GM19395 (cell line): ENCODE measurements around the gene SLC4A2.

ENCODE experiments used
- ATAC-seq: cut with Tn5 transposase; IDR thresholded peaks from one replicate; pipeline ENCODE4 v1.9.1; 2021; ENCODE audit warnings: mild to moderate bottlenecking, moderate library complexity; ENCODE audit not compliant: unreplicated experiment

Gene SLC4A2

GRCh38 chr7:151078233-151079040, 19.0 kb downstream of the SLC4A2 start:
- no peak for ATAC-seq

GRCh38 chr7:151079199-151079910, 20.0 kb downstream of the SLC4A2 start:
- no peak for ATAC-seq

GRCh38 chr7:151080067-151080521, 20.7 kb downstream of the SLC4A2 start:
- ATAC-seq, result peak; percentile 4

- ATAC-seq, result peak; percentile 73
These were observed 21.3 kb downstream of the SLC4A2 start, which contains the start of gene FASTK for GRCh38 chr7:151080522-151081169. TSS of gene FASTK (minus strand) at chr7:151080809. CDS start at chr7:151080766, 43 bp downstream.

- no peak for ATAC-seq
These were observed 22.0 kb downstream of the SLC4A2 start for GRCh38 chr7:151081170-151082101.

GRCh38 chr7:151082141-151083070, 23.0 kb downstream of the SLC4A2 start:
- no peak for ATAC-seq

GRCh38 chr7:151083071-151083823, 23.9 kb downstream of the SLC4A2 start, which contains the start of gene TMUB1:
TSS of gene TMUB1 (minus strand) at chr7:151083493. CDS start at chr7:151082563, 930 bp downstream.
- peak; percentile 49 for ATAC-seq

GRCh38 chr7:151083824-151084160, 24.4 kb downstream of the SLC4A2 start:
- no peak for ATAC-seq

GRCh38 chr7:151085329-151085690, 25.9 kb downstream of the SLC4A2 start:
- ATAC-seq, result no peak

- ATAC-seq, result peak; percentile 34
These were observed 26.6 kb downstream of the SLC4A2 start, which contains the start of gene AGAP3 for GRCh38 chr7:151085691-151086620. TSS of gene AGAP3 (plus strand) at chr7:151086475. CDS start at chr7:151086742, 267 bp downstream.

- no peak for ATAC-seq
These were observed 27.4 kb downstream of the SLC4A2 start for GRCh38 chr7:151086802-151087244.

- ATAC-seq, result no peak
These were observed 28.0 kb downstream of the SLC4A2 start for GRCh38 chr7:151087245-151088018.

- no peak for ATAC-seq
These were observed 28.8 kb downstream of the SLC4A2 start for GRCh38 chr7:151088019-151088855.

- ATAC-seq, result no peak
These were observed 29.7 kb downstream of the SLC4A2 start for GRCh38 chr7:151088856-151089699.
